Tibial artery (tissue), 4 donors: Measurements from ENCODE around the gene RADIL.
"Not testable (repeated sequence)": the region's sequence is repeated elsewhere in the genome, so short reads cannot be mapped to it uniquely, and the experiment has no call there.

Experiments used
- DNase-seq, 2 donors: peaks; one replicate each; pipeline ENCODE4 v3.0.0-alpha.2; 2019
- H3K27ac ChIP-seq, 2 donors: fragments of 200-600 bp; sonication (generic) in 1 of 2; 1 replicate in 1 of 2; 2 replicates in 1 of 2; pipeline ENCODE4 v1.5.1; 2018 to 2019; ENCODE audit warnings: mild to moderate bottlenecking in 1 of 2
- H3K27me3 ChIP-seq, 2 donors: fragments of 200-600 bp; sonication (generic) in 1 of 2; one replicate each; pipeline versions ENCODE4 v1.5.1 to v1.6.0; 2016 to 2019
- H3K36me3 ChIP-seq, 3 donors: fragments of 200-600 bp; sonication (generic) in 2 of 3; one replicate each; pipeline ENCODE4 v1.5.1; 2016 to 2019; ENCODE audit warnings: mild to moderate bottlenecking in 2 of 3
- H3K4me1 ChIP-seq, 4 donors: fragments of 200-600 bp; sonication (generic) in 2 of 4; 1 replicate in 3 of 4; 2 replicates in 1 of 4; pipeline ENCODE4 v1.5.1; 2016 to 2019
- H3K4me3 ChIP-seq, 2 donors: fragments of 200-600 bp; sonication (generic) in 1 of 2; 1 replicate in 1 of 2; 2 replicates in 1 of 2; pipeline ENCODE4 v1.5.1; 2018 to 2019; ENCODE audit warnings: mild to moderate bottlenecking in 2 of 2
- H3K9me3 ChIP-seq, 3 donors: fragments of 200-600 bp; sonication (generic) in 1 of 3; one replicate each; pipeline ENCODE4 v1.5.1; 2016 to 2019
- CTCF ChIP-seq, 2 experiments: fragments of 200-600 bp in 1 of 2; fragments of 450-650 bp in 1 of 2; IDR thresholded peaks; one replicate each; pipeline ENCODE4 v1.5.1; 2017 to 2019; ENCODE audit warnings: antibody characterized with exemption in 2 of 2, mild to moderate bottlenecking in 1 of 2, moderate library complexity in 1 of 2
- intact Hi-C: fragments of 100-400 bp; cut with DNase I; formaldehyde crosslinking; loops from one replicate; pipeline ENCODE4 v1.15.0; 2023; ENCODE audit warnings: low total_unique reads

RADIL gene

GRCh38 chr7:4895766-4896165 is 12.2 kb upstream of the RADIL start:
- H3K9me3 ChIP-seq: no peaks in the 10 kb centered on the region
- H3K4me3 ChIP-seq: no peak overlapping the region
- H3K27me3 ChIP-seq: peaks cover 0 to 5% of the 10 kb centered on the region in 2 donors
- H3K4me1 ChIP-seq: no peaks in the 10 kb centered on the region
- no peak overlapping the region for H3K27ac ChIP-seq
- TF ChIP-seq CTCF (IDR thresholded peaks at IDR 0.05): no peak
- intact Hi-C loops: no loop called here
- no peak for DNase-seq
- no peaks in the 10 kb centered on the region for H3K36me3 ChIP-seq

GRCh38 chr7:4894482-4894881 is 11.0 kb upstream of the RADIL start:
- Histone ChIP-seq H3K27me3 (peaks cover 0 to 4% of the 10 kb centered on the region in 2 donors), H3K4me1 (no peaks in the 10 kb centered on the region), H3K4me3 (no peak overlapping the region), H3K36me3 (no peaks in the 10 kb centered on the region), H3K27ac (no peak overlapping the region), H3K9me3 (no peaks in the 10 kb centered on the region)
- no peak for DNase-seq
- no peak for TF ChIP-seq CTCF (IDR thresholded peaks at IDR 0.05)
- intact Hi-C loops: no loop called here

- no peak for TF ChIP-seq CTCF (IDR thresholded peaks at IDR 0.05)
- Histone ChIP-seq H3K4me3 (no peak overlapping the region), H3K36me3 (no peaks in the 10 kb centered on the region)
These were observed 10.5 kb upstream of the RADIL start for GRCh38 chr7:4893929-4894475.

GRCh38 chr7:4893188-4893587 is 9.7 kb upstream of the RADIL start:
- H3K36me3 ChIP-seq, H3K9me3 ChIP-seq, intact Hi-C loops: not testable (repeated sequence)

More at GRCh38 chr7:4893929-4894475, 10.5 kb upstream of the RADIL start:
- Histone ChIP-seq H3K9me3 (no peaks in the 10 kb centered on the region), H3K27ac (no peak overlapping the region), H3K4me1 (no peaks in the 10 kb centered on the region), H3K27me3 (peaks cover 0 to 2% of the 10 kb centered on the region in 2 donors)
- no peak for DNase-seq
- intact Hi-C loops: no loop called here

GRCh38 chr7:4891522-4891921 is 8.0 kb upstream of the RADIL start:
- intact Hi-C loops, H3K9me3 ChIP-seq, H3K27ac ChIP-seq, H3K36me3 ChIP-seq, H3K27me3 ChIP-seq, H3K4me3 ChIP-seq, DNase-seq, H3K4me1 ChIP-seq: not testable (repeated sequence)

More at GRCh38 chr7:4893188-4893587, 9.7 kb upstream of the RADIL start:
- not testable (repeated sequence) for H3K4me3 ChIP-seq, H3K4me1 ChIP-seq, DNase-seq, H3K27me3 ChIP-seq, H3K27ac ChIP-seq

- no peaks in the 10 kb centered on the region for H3K9me3 ChIP-seq
- intact Hi-C loops: no loop called here
- no peak for DNase-seq
- peaks cover 0 to 2% of the 10 kb centered on the region in 2 donors for H3K27me3 ChIP-seq
- H3K4me3 ChIP-seq: no peak overlapping the region
- no peaks in the 10 kb centered on the region for H3K4me1 ChIP-seq
- H3K36me3 ChIP-seq: no peaks in the 10 kb centered on the region
- no peak for TF ChIP-seq CTCF (IDR thresholded peaks at IDR 0.05)
- no peak overlapping the region for H3K27ac ChIP-seq
These were observed 6.2 kb upstream of the RADIL start for GRCh38 chr7:4889682-4890081.

GRCh38 chr7:4888161-4888560 is 4.6 kb upstream of the RADIL start:
- no peak overlapping the region for H3K27ac ChIP-seq
- no peak overlapping the region for H3K4me3 ChIP-seq
- H3K9me3 ChIP-seq: no peaks in the 10 kb centered on the region
- TF ChIP-seq CTCF (IDR thresholded peaks at IDR 0.05): no peak
- DNase-seq: no peak
- peaks cover 0 to 10% (median 2%) of the 10 kb centered on the region in 4 donors for H3K4me1 ChIP-seq
- intact Hi-C loops: no loop called here
- no peaks in the 10 kb centered on the region for H3K36me3 ChIP-seq
- H3K27me3 ChIP-seq: peaks cover 0 to 2% of the 10 kb centered on the region in 2 donors
